Naive thymus-derived CD4-positive, alpha-beta T cell (primary cell): ENCODE data around the gene CACNA2D4. TPM values are rescaled to one million over a fixed set of nuclear protein-coding genes. Genes with fewer than 3 reads are reported as not detected.
A peak's percentile ranks its signal among the peaks of the same experiment; 100 is the strongest.

Source experiments
- ATAC-seq: fragments of 150-1000 bp; cut with Tn5 transposase; 2 replicates; pipeline ENCODE4 v1.10.0; 2021; ENCODE audit warnings: mild to moderate bottlenecking, moderate library complexity
- CTCF ChIA-PET: fragments of 350-600 bp; sonication (Branson Sonifier 250); formaldehyde crosslinking; loops from one replicate; lab custom pipeline; 2021; ENCODE audit warnings: antibody characterized with exemption; lab: Charles Lee
- POLR2A ChIA-PET: fragments of 350-600 bp; sonication (Branson Sonifier 250); formaldehyde crosslinking; loops from one replicate; lab custom pipeline; 2021; ENCODE audit warnings: antibody characterized with exemption, inconsistent platforms; lab: Charles Lee
- DNase-seq, 9 donors: peaks; one replicate each; pipeline versions ENCODE4 v3.0.0 to v3.0.0-alpha.2; 2020 to 2022; ENCODE audit warnings: mixed read lengths in 1 of 9
- H3K27ac ChIP-seq: one replicate; pipeline ENCODE4 v1.7.0; 2013; ENCODE audit warnings: mild to moderate bottlenecking, low read depth, low read length, moderate library complexity
- H3K27me3 ChIP-seq, 2 donors: one replicate each; pipeline ENCODE4 v1.7.0; 2013; ENCODE audit warnings: low read length in 2 of 2, mild to moderate bottlenecking in 2 of 2, moderate library complexity in 2 of 2; ENCODE audit not compliant: control insufficient read depth in 2 of 2, insufficient read depth in 2 of 2
- H3K36me3 ChIP-seq, 3 experiments: 1 replicate in 2 of 3; 2 replicates in 1 of 3; pipeline ENCODE4 v1.7.0; 2013; ENCODE audit warnings: low read length in 3 of 3, mild to moderate bottlenecking in 3 of 3, moderate library complexity in 1 of 3; ENCODE audit not compliant: insufficient read depth in 3 of 3, control insufficient read depth in 2 of 3
- H3K4me1 ChIP-seq, 2 donors: one replicate each; pipeline ENCODE4 v1.7.0; 2013; ENCODE audit warnings: low read length in 2 of 2, mild to moderate bottlenecking in 2 of 2, moderate library complexity in 1 of 2; ENCODE audit not compliant: control insufficient read depth in 2 of 2, insufficient read depth in 2 of 2
- H3K4me3 ChIP-seq: 2 replicates; pipeline ENCODE4 v1.7.0; 2013; ENCODE audit warnings: mild to moderate bottlenecking, low read length
- H3K9me3 ChIP-seq, 3 experiments: 1 replicate in 2 of 3; 2 replicates in 1 of 3; pipeline ENCODE4 v1.7.0; 2013; ENCODE audit warnings: low read length in 3 of 3; ENCODE audit not compliant: control insufficient read depth in 2 of 3
- H3K27ac Mint-ChIP-seq, 9 donors: one replicate each; pipeline ENCODE4 v1.8.0; 2020 to 2022; ENCODE audit warnings: mixed read lengths in 9 of 9, mild to moderate bottlenecking in 8 of 9, moderate library complexity in 5 of 9, inconsistent platforms in 2 of 9
- H3K27me3 Mint-ChIP-seq, 5 donors: one replicate each; pipeline ENCODE4 v1.8.0; 2021 to 2022; ENCODE audit warnings: mixed read lengths in 5 of 5, mild to moderate bottlenecking in 1 of 5
- H3K36me3 Mint-ChIP-seq, 5 donors: one replicate each; pipeline ENCODE4 v1.8.0; 2020 to 2022; ENCODE audit warnings: mixed read lengths in 5 of 5, mild to moderate bottlenecking in 3 of 5, inconsistent platforms in 1 of 5
- H3K4me1 Mint-ChIP-seq, 7 donors: one replicate each; pipeline ENCODE4 v1.8.0; 2020 to 2022; ENCODE audit warnings: mixed read lengths in 7 of 7, mild to moderate bottlenecking in 3 of 7, inconsistent platforms in 1 of 7
- H3K4me3 Mint-ChIP-seq, 10 donors: one replicate each; pipeline ENCODE4 v1.8.0; 2020 to 2022; ENCODE audit warnings: mild to moderate bottlenecking in 10 of 10, mixed read lengths in 10 of 10, moderate library complexity in 6 of 10, inconsistent platforms in 2 of 10
- H3K9me3 Mint-ChIP-seq, 11 donors: one replicate each; pipeline ENCODE4 v1.8.0; 2020 to 2022; ENCODE audit warnings: mixed read lengths in 11 of 11, mild to moderate bottlenecking in 4 of 11, inconsistent platforms in 1 of 11, moderate library complexity in 1 of 11
- intact Hi-C, 2 donors: fragments of 100-400 bp; cut with micrococcal nuclease; formaldehyde crosslinking; loops; one replicate each; pipeline ENCODE4 v1.15.1; 2023
- polyA plus RNA-seq, 2 donors: library from polyadenylated mRNA; unstranded; fragments of 300-500 nt; fragmentation: Illumina TruSeq; gene quantifications; one replicate each; pipeline ENCODE4 v1.2.3, GENCODE V29; 2021
- total RNA-seq, 6 experiments: library from RNA in 5 of 6; stranded (reverse) in 5 of 6; gene quantifications; 1 replicate in 5 of 6; 2 replicates in 1 of 6; pipeline ENCODE4 v1.2.3 and lab custom pipeline; 2021 to 2026

Gene CACNA2D4
- total and polyA plus RNA-seq, 7 experiments from 2014 or later: 4.9 to 23.4 (median 9.5) TPM

DNA sequence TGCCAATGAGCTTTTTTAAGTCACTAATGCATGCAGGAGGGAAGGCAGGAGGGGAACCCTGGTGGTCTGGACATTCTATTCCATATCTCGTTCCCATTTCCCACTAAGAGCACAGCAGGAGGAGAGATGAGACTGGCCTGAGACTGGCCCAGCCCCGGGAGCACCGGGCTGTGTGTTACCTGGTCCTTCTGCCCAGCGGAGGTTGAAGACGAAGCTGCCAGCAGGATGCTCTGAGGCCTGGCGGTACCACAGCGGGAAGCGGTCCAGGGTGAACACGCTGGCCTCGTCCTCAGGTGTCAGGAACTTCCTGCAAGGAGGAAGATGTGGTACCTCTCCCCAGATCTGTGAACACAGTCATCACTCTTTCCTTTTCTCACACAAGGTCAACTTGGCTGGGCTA is 74.2 kb downstream of the CACNA2D4 start:
- Histone ChIP-seq H3K4me3 (no peak overlapping the region), H3K4me1 (no peaks in the 10 kb centered on the region), H3K36me3 (no peaks in the 10 kb centered on the region), H3K27ac (no peak overlapping the region), H3K27me3 (no peaks in the 10 kb centered on the region), H3K9me3 (no peaks in the 10 kb centered on the region)
- ChIA-PET CTCF (no interaction called here), POLR2A (no interaction called here)
- DNase-seq (no peak), ATAC-seq (no peak)
- Mint-ChIP-seq H3K27ac (no peak overlapping the region), H3K4me3 (no peak overlapping the region), H3K27me3 (peaks cover 0 to 13% (median 0%) of the 10 kb centered on the region in 5 donors), H3K9me3 (no peaks in the 10 kb centered on the region), H3K4me1 (peaks cover 0 to 2% (median 0%) of the 10 kb centered on the region in 7 donors), H3K36me3 (no peaks in the 10 kb centered on the region)
- intact Hi-C loops: no loop called here

DNA sequence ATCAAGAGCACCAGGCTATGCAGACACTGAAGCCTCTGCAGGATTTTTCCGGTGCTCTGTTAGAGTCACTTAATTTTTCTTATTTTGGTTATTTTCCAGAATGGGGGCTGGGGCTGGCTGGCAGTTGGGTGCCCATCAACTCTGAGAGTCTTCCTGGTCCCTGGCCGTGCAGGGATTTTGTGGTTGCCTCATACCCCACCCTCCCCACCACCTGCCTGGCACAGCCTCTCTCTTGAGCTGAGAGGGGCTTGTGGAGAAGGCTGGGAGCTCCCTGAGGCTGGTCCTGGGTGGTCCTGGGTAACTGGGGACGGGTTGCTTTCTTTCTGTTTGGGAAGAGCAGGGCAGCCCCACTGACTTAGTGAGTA is 74.8 kb downstream of the CACNA2D4 start:
- Mint-ChIP-seq H3K4me3 (no peak overlapping the region), H3K27ac (no peak overlapping the region), H3K4me1 (peaks cover 0 to 2% (median 0%) of the 10 kb centered on the region in 7 donors), H3K9me3 (no peaks in the 10 kb centered on the region), H3K27me3 (peaks cover 0 to 13% (median 0%) of the 10 kb centered on the region in 5 donors), H3K36me3 (no peaks in the 10 kb centered on the region)
- intact Hi-C loops: no loop called here
- no peaks in the 10 kb centered on the region for H3K4me1 ChIP-seq
- no peak for ATAC-seq
- H3K27ac ChIP-seq: no peak overlapping the region
- H3K4me3 ChIP-seq: no peak overlapping the region
- ChIA-PET CTCF (no interaction called here), POLR2A (no interaction called here)
- H3K36me3 ChIP-seq: no peaks in the 10 kb centered on the region
- no peaks in the 10 kb centered on the region for H3K27me3 ChIP-seq
- no peak for DNase-seq
- H3K9me3 ChIP-seq: no peaks in the 10 kb centered on the region

DNA sequence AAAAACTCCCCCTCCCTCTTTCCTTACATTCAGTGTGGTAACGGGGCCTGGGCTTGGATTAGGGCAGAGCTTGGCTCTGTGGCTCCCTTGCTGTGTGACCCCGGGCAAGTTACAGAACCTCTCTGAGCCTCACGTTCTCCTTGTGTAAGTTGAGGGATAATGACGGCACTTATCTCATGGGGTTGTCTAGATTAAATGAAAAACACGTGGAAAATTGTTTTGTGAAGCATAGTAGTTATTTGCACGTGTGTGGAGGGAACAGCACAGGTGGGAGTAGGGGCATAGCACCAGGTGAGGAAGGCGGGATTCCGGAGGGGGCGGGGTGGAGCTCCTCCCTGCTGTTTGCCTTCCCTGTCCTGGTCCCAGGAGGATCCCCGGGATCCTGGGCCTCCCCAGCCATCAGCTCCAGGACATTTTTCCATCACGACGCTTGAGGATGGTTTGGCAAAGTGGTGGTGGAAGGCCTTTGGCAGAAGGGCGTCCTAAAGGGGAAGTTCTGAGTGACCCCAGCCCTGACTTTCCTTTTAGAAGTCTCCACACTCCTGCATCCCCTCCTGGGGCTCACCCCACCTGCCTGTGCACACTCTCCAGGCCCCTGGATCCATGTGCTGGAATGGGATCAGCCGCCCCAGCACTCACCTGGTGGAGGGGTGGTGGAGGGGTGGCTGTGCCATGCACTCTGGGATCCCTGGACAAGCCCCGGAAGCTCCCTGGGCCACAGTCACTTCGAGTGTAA is 75.4 kb downstream of the CACNA2D4 start:
- CTCF ChIA-PET: no interaction called here

DNA sequence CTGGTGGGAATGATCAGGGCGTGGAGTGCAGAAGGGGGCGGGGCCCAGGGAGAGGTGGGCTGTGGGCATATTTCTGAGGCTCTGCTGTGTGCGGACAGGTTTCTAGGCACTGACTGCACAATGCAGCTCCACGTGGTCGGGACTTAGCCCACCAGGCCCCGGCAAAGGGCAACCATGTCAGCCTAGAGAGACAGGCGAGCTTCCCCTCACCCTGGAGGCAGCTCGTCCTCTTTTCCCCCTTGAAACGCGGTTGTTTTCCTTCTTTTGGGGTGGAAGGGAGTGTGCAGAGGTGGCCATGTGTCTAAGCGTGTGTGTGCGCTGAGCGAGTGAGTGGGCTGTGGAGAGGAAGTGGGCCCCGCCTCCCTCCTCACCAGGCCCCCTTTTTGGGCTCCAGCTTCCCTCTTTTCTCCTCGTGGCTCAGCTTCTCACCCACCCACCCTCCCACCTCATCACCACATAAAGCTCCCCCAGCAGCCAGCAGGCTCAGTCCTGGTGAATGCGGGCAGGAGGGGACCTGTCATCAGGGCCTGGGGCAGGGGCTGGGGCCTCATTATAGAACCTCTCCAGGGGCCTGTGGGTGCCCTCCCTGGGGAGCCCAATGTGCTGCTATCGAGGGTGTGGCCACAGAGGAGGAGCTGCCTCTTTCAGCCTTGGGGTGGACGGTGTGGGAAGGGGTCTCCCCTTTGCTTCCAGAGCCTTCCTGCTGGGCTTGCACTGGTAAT is 76.1 kb downstream of the CACNA2D4 start:
- Mint-ChIP-seq H3K9me3 (no peaks in the 10 kb centered on the region), H3K4me3 (no peak overlapping the region), H3K27me3 (peaks cover 0 to 13% (median 0%) of the 10 kb centered on the region in 5 donors), H3K4me1 (peaks cover 0 to 2% (median 0%) of the 10 kb centered on the region in 7 donors), H3K27ac (no peak overlapping the region), H3K36me3 (no peaks in the 10 kb centered on the region)
- DNase-seq: no peak
- H3K9me3 ChIP-seq: no peaks in the 10 kb centered on the region
- H3K4me1 ChIP-seq: no peaks in the 10 kb centered on the region
- no peaks in the 10 kb centered on the region for H3K36me3 ChIP-seq
- POLR2A ChIA-PET: no interaction called here
- CTCF ChIA-PET: no interaction called here
- no peak overlapping the region for H3K4me3 ChIP-seq
- no peaks in the 10 kb centered on the region for H3K27me3 ChIP-seq
- peak; percentile 39 for ATAC-seq
- intact Hi-C loops: no loop called here
- no peak overlapping the region for H3K27ac ChIP-seq

More for the DNA sequence above, 75.4 kb downstream of the CACNA2D4 start:
- no peaks in the 10 kb centered on the region for H3K9me3 ChIP-seq
- no peaks in the 10 kb centered on the region for H3K36me3 ChIP-seq
- no peaks in the 10 kb centered on the region for H3K27me3 ChIP-seq
- intact Hi-C loops: no loop called here
- Mint-ChIP-seq H3K4me1 (peaks cover 0 to 2% (median 0%) of the 10 kb centered on the region in 7 donors), H3K4me3 (no peak overlapping the region), H3K9me3 (no peaks in the 10 kb centered on the region), H3K27me3 (peaks cover 0 to 13% (median 0%) of the 10 kb centered on the region in 5 donors), H3K27ac (no peak overlapping the region), H3K36me3 (no peaks in the 10 kb centered on the region)
- ATAC-seq (no peak), DNase-seq (no peak)
- no peaks in the 10 kb centered on the region for H3K4me1 ChIP-seq
- no peak overlapping the region for H3K4me3 ChIP-seq
- no peak overlapping the region for H3K27ac ChIP-seq
- POLR2A ChIA-PET: no interaction called here

DNA sequence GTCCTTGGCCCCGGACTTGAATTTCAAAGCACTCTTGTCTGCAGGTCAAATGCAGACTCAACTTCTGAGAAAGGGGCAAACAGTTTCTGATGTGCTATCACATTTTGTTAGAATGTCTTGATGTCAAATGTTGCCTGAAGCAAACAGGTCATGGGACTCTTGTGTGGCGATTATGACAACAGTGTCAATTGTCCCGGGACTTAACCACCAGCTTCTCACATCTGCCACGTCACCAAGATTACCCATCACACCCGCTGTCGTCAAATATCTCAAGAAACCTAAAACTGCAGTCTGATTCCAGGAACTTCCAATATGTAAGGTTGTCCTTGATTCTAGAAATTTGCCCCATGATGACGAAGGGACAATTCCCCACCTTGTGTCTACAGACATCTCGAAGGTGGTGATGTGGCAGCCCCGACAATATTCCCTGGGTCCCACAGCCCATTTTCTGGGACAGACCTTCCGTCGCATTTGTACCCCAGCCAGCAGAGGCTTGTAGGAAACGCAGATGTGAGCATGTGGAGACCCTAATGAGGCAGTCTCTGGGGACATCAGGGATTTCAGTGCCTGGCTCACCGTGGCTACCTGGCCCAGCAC is 76.8 kb downstream of the CACNA2D4 start:
- H3K36me3 Mint-ChIP-seq: no peaks in the 10 kb centered on the region

DNA sequence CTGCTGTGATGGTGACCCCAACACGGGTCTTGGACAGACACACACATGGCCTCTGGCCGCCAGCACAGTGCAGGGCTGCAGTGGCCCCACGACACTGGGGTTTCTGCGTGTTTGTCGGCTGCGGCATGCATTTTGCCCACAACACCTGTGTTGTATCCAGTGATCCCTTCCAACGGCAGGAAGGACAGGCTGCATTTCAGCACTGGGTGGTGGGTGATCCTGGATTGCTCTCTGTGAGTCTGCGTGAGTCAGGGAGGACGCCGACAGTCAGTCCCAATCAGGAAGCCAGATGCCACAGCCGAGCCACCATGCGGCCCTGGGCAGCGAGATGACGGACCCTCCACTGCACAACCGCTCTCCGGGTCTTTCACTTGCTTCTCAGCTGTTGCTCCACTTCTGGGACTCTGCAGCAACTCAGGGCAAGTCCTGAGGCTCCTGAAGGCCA is 77.4 kb downstream of the CACNA2D4 start:
- peak overlapping the region in 1 of 9 donors; percentile 30 for H3K27ac Mint-ChIP-seq
- H3K4me3 Mint-ChIP-seq: no peak overlapping the region
- POLR2A ChIA-PET: no interaction called here
- DNase-seq (no peak), ATAC-seq (no peak)
- H3K9me3 Mint-ChIP-seq: no peaks in the 10 kb centered on the region
- Histone ChIP-seq H3K27ac (no peak overlapping the region), H3K4me3 (no peak overlapping the region), H3K27me3 (no peaks in the 10 kb centered on the region), H3K4me1 (no peaks in the 10 kb centered on the region), H3K36me3 (no peaks in the 10 kb centered on the region), H3K9me3 (no peaks in the 10 kb centered on the region)
- no peaks in the 10 kb centered on the region for H3K36me3 Mint-ChIP-seq
- H3K4me1 Mint-ChIP-seq: peaks cover 0 to 2% (median 0%) of the 10 kb centered on the region in 7 donors
- CTCF ChIA-PET: no interaction called here
- intact Hi-C loops: no loop called here
- H3K27me3 Mint-ChIP-seq: peaks cover 0 to 13% (median 0%) of the 10 kb centered on the region in 5 donors

More for the DNA sequence above, 76.8 kb downstream of the CACNA2D4 start:
- POLR2A ChIA-PET: no interaction called here
- H3K4me1 ChIP-seq: no peaks in the 10 kb centered on the region
- Mint-ChIP-seq H3K9me3 (no peaks in the 10 kb centered on the region), H3K27ac (peak overlapping the region in 1 of 9 donors; percentile 30), H3K27me3 (peaks cover 0 to 13% (median 0%) of the 10 kb centered on the region in 5 donors), H3K4me3 (no peak overlapping the region), H3K4me1 (peaks cover 0 to 2% (median 0%) of the 10 kb centered on the region in 7 donors)
- intact Hi-C loops: no loop called here
- H3K27ac ChIP-seq: no peak overlapping the region
- ATAC-seq (no peak), DNase-seq (no peak)
- no peak overlapping the region for H3K4me3 ChIP-seq
- no peaks in the 10 kb centered on the region for H3K36me3 ChIP-seq
- no peaks in the 10 kb centered on the region for H3K27me3 ChIP-seq
- CTCF ChIA-PET: no interaction called here
- no peaks in the 10 kb centered on the region for H3K9me3 ChIP-seq
